Hepatocyte (in vitro differentiated cells): ENCODE results near the gene FYN. TPM values are rescaled to one million over a fixed set of nuclear protein-coding genes. Genes with fewer than 3 reads are reported as not detected.

Source experiments
- DNase-seq: peaks from one replicate; pipeline ENCODE4 v3.0.0-alpha.2; 2016; ENCODE audit warnings: low spot score
- H2AFZ ChIP-seq: fragments of 200-600 bp; sonication (generic); 2 replicates; pipeline ENCODE4 v1.6.0; 2016; ENCODE audit warnings: antibody characterized with exemption, mild to moderate bottlenecking
- H3K27ac ChIP-seq: fragments of 200-600 bp; sonication (generic); 2 replicates; pipeline ENCODE4 v1.5.1; 2016; ENCODE audit warnings: mild to moderate bottlenecking
- H3K27me3 ChIP-seq: fragments of 200-600 bp; sonication (generic); 2 replicates; pipeline ENCODE4 v1.6.1; 2016
- H3K36me3 ChIP-seq: fragments of 200-600 bp; sonication (generic); replicated peaks from 2 replicates; pipeline ENCODE4 v1.5.1; 2016; ENCODE audit warnings: low read depth; ENCODE audit not compliant: insufficient read depth
- H3K4me1 ChIP-seq: fragments of 200-600 bp; sonication (generic); 2 replicates; pipeline ENCODE4 v1.5.1; 2016; ENCODE audit warnings: mild to moderate bottlenecking, moderate library complexity; ENCODE audit not compliant: insufficient read depth
- H3K4me2 ChIP-seq: fragments of 200-600 bp; sonication (generic); 2 replicates; pipeline ENCODE4 v1.6.0; 2016
- H3K4me3 ChIP-seq: fragments of 200-600 bp; sonication (generic); 2 replicates; pipeline ENCODE4 v1.5.1; 2016; ENCODE audit warnings: mild to moderate bottlenecking
- H3K79me2 ChIP-seq: fragments of 200-600 bp; sonication (generic); 2 replicates; pipeline ENCODE4 v1.6.0; 2017; ENCODE audit warnings: mild to moderate bottlenecking
- H3K9me2 ChIP-seq: fragments of 200-600 bp; sonication (generic); replicated peaks from 2 replicates; pipeline ENCODE4 v1.6.0; 2017; ENCODE audit warnings: mild to moderate bottlenecking; ENCODE audit not compliant: insufficient read depth
- H3K9me3 ChIP-seq: fragments of 200-600 bp; sonication (generic); 2 replicates; pipeline ENCODE4 v1.5.1; 2016; ENCODE audit warnings: low read depth, mild to moderate bottlenecking
- H4K20me1 ChIP-seq: fragments of 200-600 bp; sonication (generic); 2 replicates; pipeline ENCODE4 v1.6.0; 2016; ENCODE audit warnings: mild to moderate bottlenecking; ENCODE audit not compliant: insufficient read depth, poor library complexity, severe bottlenecking
- EZH2 ChIP-seq: fragments of 200-600 bp; sonication (generic); IDR thresholded peaks from 2 replicates; pipeline ENCODE4 v1.6.1; 2016; ENCODE audit warnings: antibody characterized with exemption, mild to moderate bottlenecking, borderline replicate concordance
- EZH2phosphoT487 ChIP-seq: fragments of 200-600 bp; sonication (generic); IDR thresholded peaks from one replicate; pipeline ENCODE4 v1.6.1; 2018; ENCODE audit warnings: antibody characterized with exemption, mild to moderate bottlenecking, low read depth, moderate library complexity; ENCODE audit not compliant: unreplicated experiment, severe bottlenecking
- WGBS: methylation state at CpG from one replicate; pipeline ENCODE4 v1.1.6; 2016; ENCODE audit warnings: low lambda C conversion rate; ENCODE audit errors: missing lambda C conversion rate; 5-methylcytosine and 5-hydroxymethylcytosine counted together
- polyA plus RNA-seq: library from polyadenylated mRNA; unstranded; fragments of >200 nt; fragmentation: Nextera tagmentation; extraction: Ambion mirVana; gene quantifications from 2 replicates; pipeline ENCODE4 v1.2.1, GENCODE V29; 2016
- total RNA-seq: library from RNA; depleted of rRNA; stranded (reverse); fragments of >200 nt; gene quantifications from 2 replicates; pipeline ENCODE4 v1.2.3, GENCODE V29; 2014
- TF ChIP-seq, protein P1 (sequence below): fragments of 200-600 bp; sonication (generic); IDR thresholded peaks from 2 replicates; pipeline ENCODE4 v1.5.1; 2016; ENCODE audit warnings: antibody characterized with exemption, mild to moderate bottlenecking; ENCODE audit not compliant: poor library complexity

FYN gene
- total and polyA plus RNA-seq, 2 experiments from 2014 or later: 40.0 to 70.1 TPM

DNA sequence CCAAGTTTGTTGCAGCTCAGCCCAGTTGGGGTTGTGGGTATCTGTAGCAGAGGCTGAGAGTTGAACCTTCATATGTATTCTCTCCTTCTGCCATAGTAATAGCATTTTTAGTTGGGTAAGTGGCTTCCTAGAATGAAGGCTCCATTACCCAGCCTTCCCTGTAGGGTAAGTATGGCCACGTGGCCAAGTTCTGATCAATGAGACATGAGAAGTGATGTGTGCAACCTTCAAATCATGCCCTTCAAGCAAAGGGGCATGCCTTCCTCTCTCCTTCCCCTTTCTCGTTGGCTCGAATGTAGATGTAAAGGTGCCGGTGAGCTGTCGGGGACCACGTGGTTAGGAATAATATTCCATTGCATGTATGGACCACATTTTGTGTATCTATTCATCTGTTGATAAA is 254.8 kb downstream of the FYN start:
- 95% methylated on average over 6 of the region's 6 CpGs for WGBS
- H3K27ac ChIP-seq: no peak overlapping the region
- no peaks in the 10 kb centered on the region for H4K20me1 ChIP-seq
- no peaks in the 10 kb centered on the region for H3K9me3 ChIP-seq
- H3K79me2 ChIP-seq: no peaks in the 10 kb centered on the region
- DNase-seq: no peak
- H3K4me2 ChIP-seq: no peak overlapping the region
- no peaks in the 10 kb centered on the region for H3K9me2 ChIP-seq
- peaks cover 16% of the 10 kb centered on the region for H3K4me1 ChIP-seq
- no peak overlapping the region for H3K4me3 ChIP-seq
- no peaks in the 10 kb centered on the region for H3K27me3 ChIP-seq
- TF ChIP-seq, protein P1, sequence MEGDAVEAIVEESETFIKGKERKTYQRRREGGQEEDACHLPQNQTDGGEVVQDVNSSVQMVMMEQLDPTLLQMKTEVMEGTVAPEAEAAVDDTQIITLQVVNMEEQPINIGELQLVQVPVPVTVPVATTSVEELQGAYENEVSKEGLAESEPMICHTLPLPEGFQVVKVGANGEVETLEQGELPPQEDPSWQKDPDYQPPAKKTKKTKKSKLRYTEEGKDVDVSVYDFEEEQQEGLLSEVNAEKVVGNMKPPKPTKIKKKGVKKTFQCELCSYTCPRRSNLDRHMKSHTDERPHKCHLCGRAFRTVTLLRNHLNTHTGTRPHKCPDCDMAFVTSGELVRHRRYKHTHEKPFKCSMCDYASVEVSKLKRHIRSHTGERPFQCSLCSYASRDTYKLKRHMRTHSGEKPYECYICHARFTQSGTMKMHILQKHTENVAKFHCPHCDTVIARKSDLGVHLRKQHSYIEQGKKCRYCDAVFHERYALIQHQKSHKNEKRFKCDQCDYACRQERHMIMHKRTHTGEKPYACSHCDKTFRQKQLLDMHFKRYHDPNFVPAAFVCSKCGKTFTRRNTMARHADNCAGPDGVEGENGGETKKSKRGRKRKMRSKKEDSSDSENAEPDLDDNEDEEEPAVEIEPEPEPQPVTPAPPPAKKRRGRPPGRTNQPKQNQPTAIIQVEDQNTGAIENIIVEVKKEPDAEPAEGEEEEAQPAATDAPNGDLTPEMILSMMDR: no peak
- TF ChIP-seq EZH2: no peak
- no peaks in the 10 kb centered on the region for H3K36me3 ChIP-seq
- H2AFZ ChIP-seq: no peak overlapping the region

DNA sequence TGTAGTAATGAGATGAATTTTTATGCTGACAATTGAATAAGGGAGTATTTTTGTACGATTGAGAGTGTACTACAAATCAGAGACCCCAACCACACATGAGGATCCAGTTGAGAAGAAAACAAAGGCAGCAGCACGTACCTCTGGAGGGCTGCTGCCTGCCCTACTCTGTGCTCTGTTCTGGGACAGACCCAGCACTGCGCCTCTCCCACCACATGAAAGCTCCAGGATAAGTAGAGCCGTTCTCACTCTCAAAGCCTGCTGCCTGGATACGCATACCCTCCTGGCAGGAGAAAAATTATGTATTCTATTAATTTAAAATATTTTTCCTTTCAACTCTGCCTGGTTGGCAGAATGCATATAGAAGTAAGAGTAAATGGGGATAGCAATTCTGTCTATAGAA is 256.1 kb downstream of the FYN start:
- no peak overlapping the region for H2AFZ ChIP-seq
- TF ChIP-seq EZH2: no peak
- no peak for TF ChIP-seq EZH2phosphoT487
- TF ChIP-seq, protein P1: no peak
- H3K27ac ChIP-seq: no peak overlapping the region
- 93% methylated on average over 5 of the region's 5 CpGs for WGBS
- no peaks in the 10 kb centered on the region for H4K20me1 ChIP-seq
- H3K9me3 ChIP-seq: no peaks in the 10 kb centered on the region
- no peaks in the 10 kb centered on the region for H3K9me2 ChIP-seq
- no peak overlapping the region for H3K4me2 ChIP-seq
- no peak overlapping the region for H3K4me3 ChIP-seq
- no peaks in the 10 kb centered on the region for H3K36me3 ChIP-seq
- peaks cover 16% of the 10 kb centered on the region for H3K4me1 ChIP-seq
- no peaks in the 10 kb centered on the region for H3K79me2 ChIP-seq
- no peak for DNase-seq
- H3K27me3 ChIP-seq: no peaks in the 10 kb centered on the region

DNA sequence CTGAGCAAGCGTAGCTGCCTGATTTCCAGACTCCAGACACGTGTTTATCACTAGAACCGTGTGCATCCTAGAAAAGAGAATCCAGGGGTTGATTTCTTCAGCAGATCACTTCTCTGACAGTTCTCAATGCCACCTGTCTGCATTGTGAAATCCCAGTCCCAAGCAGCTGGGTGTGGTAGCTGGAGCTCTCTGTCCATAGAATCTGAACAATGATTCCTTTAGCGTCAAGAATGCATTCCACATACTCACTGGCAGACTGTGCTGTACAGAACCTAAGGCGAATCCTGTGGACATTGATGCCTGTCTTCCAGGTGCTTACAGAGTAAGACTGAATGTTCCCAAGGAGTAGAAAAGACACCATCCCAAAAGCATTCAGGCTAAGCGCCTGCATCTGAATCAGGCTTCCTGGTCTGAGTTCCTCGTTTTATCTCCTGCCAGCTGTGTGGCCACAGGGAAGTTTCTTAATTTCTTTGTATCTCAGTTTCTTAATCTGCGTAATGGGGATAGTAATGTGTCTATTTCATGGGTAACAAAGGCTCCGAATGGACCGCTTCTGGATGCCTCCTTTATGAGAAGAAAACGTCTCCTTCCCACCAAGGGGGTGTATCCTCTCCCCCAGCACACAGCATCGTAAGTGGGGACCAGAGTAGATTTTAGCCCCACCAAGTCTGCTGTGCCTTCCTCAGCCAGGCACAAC is 257.2 kb downstream of the FYN start:
- 78% methylated on average over 12 of the region's 12 CpGs for WGBS
- no peak overlapping the region for H2AFZ ChIP-seq
- H3K36me3 ChIP-seq: no peaks in the 10 kb centered on the region
- no peaks in the 10 kb centered on the region for H3K9me3 ChIP-seq
- H3K79me2 ChIP-seq: no peaks in the 10 kb centered on the region
- DNase-seq: no peak
- H3K4me1 ChIP-seq: peaks cover 18% of the 10 kb centered on the region
- TF ChIP-seq EZH2phosphoT487: no peak
- no peak for TF ChIP-seq EZH2
- TF ChIP-seq, protein P1: no peak
- H3K4me2 ChIP-seq: no peak overlapping the region
- no peak overlapping the region for H3K4me3 ChIP-seq
- no peaks in the 10 kb centered on the region for H3K9me2 ChIP-seq
- H4K20me1 ChIP-seq: no peaks in the 10 kb centered on the region
- H3K27me3 ChIP-seq: no peaks in the 10 kb centered on the region
- H3K27ac ChIP-seq: peak overlapping the region; percentile 55
